Measurements from ENCODE around the gene ALK. TPM values are rescaled to one million over a fixed set of nuclear protein-coding genes. Genes with fewer than 3 reads are reported as not detected.

The ALK gene
- polyA plus RNA-seq, 3 donors, result not detected

DNA sequence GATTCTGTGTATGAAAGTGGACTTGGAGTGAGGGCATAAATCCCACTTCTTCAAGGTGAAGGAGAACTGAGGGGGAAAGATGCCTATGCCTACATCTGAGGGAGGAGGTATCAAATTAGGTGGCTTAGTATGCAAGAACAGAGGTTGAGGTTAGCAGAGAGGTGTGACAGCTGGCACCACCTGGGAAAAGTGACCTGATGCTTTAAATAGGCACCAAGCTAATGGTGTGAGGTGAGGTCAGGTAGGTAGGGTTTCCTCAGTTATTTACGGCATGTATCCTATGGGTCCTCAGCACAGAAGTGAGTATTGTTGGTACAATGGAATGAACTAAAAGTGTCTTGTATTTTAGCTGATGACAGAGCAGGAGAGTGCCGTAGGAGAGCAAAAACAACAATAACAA lies 439.0 kb downstream of the ALK start:
- Histone ChIP-seq H3K4me2 (replicated peaks; ENCODE audit: extremely low read depth, low read length, poor library complexity, severe bottlenecking) (no peak overlapping the region), H2AFZ (ENCODE audit: insufficient read depth, low read depth, low read length, poor library complexity, severe bottlenecking) (no peak overlapping the region), H3K27ac (ENCODE audit: low read depth in 1 of 2, low read length in 2 of 2) (no peak overlapping the region), H3K4me1 (ENCODE audit: control insufficient read depth in 1 of 2, insufficient read depth in 2 of 2, low read length in 2 of 2) (no peaks in the 10 kb centered on the region), H3K27me3 (ENCODE audit: control insufficient read depth in 2 of 2, insufficient read depth in 2 of 2, low read length in 2 of 2) (no peaks in the 10 kb centered on the region), H4K20me1 (ENCODE audit: insufficient read depth, low read length) (no peaks in the 10 kb centered on the region), H3K9me3 (replicated peaks in 1 of 2; ENCODE audit: control insufficient read depth in 1 of 2, insufficient read depth in 1 of 2, low read length in 2 of 2) (no peaks in the 10 kb centered on the region), H3K79me2 (ENCODE audit: insufficient read depth, low read length) (no peaks in the 10 kb centered on the region), H3K9ac (ENCODE audit: insufficient read depth, low read length, poor library complexity, severe bottlenecking) (no peak overlapping the region), H3K36me3 (replicated peaks in 1 of 2; ENCODE audit: control insufficient read depth in 1 of 2, insufficient read depth in 2 of 2, low read length in 2 of 2) (no peaks in the 10 kb centered on the region), H3K4me3 (replicated peaks in 1 of 3; ENCODE audit: low read depth in 2 of 3, low read length in 3 of 3) (no peak overlapping the region)
- no peak overlapping the region for H3K4me3 Mint-ChIP-seq
- DNase-seq, result no peak
- no CpG with 5 or more reads among the region's 2 CpGs for WGBS (ENCODE audit: insufficient coverage)
- H3K9me3 Mint-ChIP-seq, result peaks cover 0 to 3% (median 0%) of the 10 kb centered on the region in 7 donors
- H3K36me3 Mint-ChIP-seq, result no peaks in the 10 kb centered on the region
- H3K27ac Mint-ChIP-seq, result no peak overlapping the region
- H3K4me1 Mint-ChIP-seq, result peaks cover 3% of the 10 kb centered on the region
- TF ChIP-seq, protein P1, sequence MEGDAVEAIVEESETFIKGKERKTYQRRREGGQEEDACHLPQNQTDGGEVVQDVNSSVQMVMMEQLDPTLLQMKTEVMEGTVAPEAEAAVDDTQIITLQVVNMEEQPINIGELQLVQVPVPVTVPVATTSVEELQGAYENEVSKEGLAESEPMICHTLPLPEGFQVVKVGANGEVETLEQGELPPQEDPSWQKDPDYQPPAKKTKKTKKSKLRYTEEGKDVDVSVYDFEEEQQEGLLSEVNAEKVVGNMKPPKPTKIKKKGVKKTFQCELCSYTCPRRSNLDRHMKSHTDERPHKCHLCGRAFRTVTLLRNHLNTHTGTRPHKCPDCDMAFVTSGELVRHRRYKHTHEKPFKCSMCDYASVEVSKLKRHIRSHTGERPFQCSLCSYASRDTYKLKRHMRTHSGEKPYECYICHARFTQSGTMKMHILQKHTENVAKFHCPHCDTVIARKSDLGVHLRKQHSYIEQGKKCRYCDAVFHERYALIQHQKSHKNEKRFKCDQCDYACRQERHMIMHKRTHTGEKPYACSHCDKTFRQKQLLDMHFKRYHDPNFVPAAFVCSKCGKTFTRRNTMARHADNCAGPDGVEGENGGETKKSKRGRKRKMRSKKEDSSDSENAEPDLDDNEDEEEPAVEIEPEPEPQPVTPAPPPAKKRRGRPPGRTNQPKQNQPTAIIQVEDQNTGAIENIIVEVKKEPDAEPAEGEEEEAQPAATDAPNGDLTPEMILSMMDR (IDR thresholded peaks at IDR 0.05), result no peak
- H3K27me3 Mint-ChIP-seq (ENCODE audit: low read depth in 3 of 3), result peaks cover 0 to 5% (median 0%) of the 10 kb centered on the region in 3 donors
- intact Hi-C loops (cut with micrococcal nuclease), result no loop called here

DNA sequence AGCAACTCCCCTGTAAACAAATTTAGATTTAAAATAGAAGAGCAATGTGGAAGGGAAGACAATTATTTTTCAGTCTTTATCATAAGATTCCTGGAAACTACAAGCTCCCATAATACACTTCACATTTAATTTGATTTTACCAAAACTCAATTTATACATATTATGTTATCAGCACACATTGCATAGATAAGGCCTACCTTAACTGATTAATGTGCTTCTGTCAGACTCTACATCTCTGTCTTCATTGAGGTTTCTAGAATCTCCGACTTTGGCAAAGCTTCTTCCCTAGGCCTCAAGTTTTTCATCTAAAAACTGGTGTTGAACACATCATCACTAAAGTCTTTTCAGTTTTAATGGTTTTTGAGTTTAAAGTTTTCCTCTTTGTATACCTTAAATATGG lies 440.1 kb downstream of the ALK start:
- no peak overlapping the region for H3K27ac Mint-ChIP-seq

More for the DNA sequence above, 440.1 kb downstream of the ALK start:
- H3K9ac ChIP-seq (ENCODE audit: insufficient read depth, low read length, poor library complexity, severe bottlenecking), result no peak overlapping the region
- H3K27me3 Mint-ChIP-seq (ENCODE audit: low read depth in 3 of 3), result peaks cover 0 to 5% (median 0%) of the 10 kb centered on the region in 3 donors
- H3K4me2 ChIP-seq (replicated peaks; ENCODE audit: extremely low read depth, low read length, poor library complexity, severe bottlenecking), result no peak overlapping the region
- no peak for DNase-seq
- TF ChIP-seq, protein P1 (IDR thresholded peaks at IDR 0.05), result no peak
- no peaks in the 10 kb centered on the region for H3K36me3 Mint-ChIP-seq
- no peak overlapping the region for H2AFZ ChIP-seq (ENCODE audit: insufficient read depth, low read depth, low read length, poor library complexity, severe bottlenecking)
- no peaks in the 10 kb centered on the region for H3K4me1 ChIP-seq (ENCODE audit: control insufficient read depth in 1 of 2, insufficient read depth in 2 of 2, low read length in 2 of 2)
- no CpG with 5 or more reads among the region's 1 CpG for WGBS (ENCODE audit: insufficient coverage)
- H3K36me3 ChIP-seq (replicated peaks in 1 of 2; ENCODE audit: control insufficient read depth in 1 of 2, insufficient read depth in 2 of 2, low read length in 2 of 2), result no peaks in the 10 kb centered on the region
- H3K27ac ChIP-seq (ENCODE audit: low read depth in 1 of 2, low read length in 2 of 2), result no peak overlapping the region
- intact Hi-C loops (cut with micrococcal nuclease), result no loop called here
- H3K27me3 ChIP-seq (ENCODE audit: control insufficient read depth in 2 of 2, insufficient read depth in 2 of 2, low read length in 2 of 2), result no peaks in the 10 kb centered on the region
- peaks cover 3% of the 10 kb centered on the region for H3K4me1 Mint-ChIP-seq
- no peaks in the 10 kb centered on the region for H3K79me2 ChIP-seq (ENCODE audit: insufficient read depth, low read length)
- H3K9me3 Mint-ChIP-seq, result peaks cover 0 to 3% (median 0%) of the 10 kb centered on the region in 7 donors
- H3K4me3 ChIP-seq (replicated peaks in 1 of 3; ENCODE audit: low read depth in 2 of 3, low read length in 3 of 3), result no peak overlapping the region
- H3K9me3 ChIP-seq (replicated peaks in 1 of 2; ENCODE audit: control insufficient read depth in 1 of 2, insufficient read depth in 1 of 2, low read length in 2 of 2), result no peaks in the 10 kb centered on the region
- no peak overlapping the region for H3K4me3 Mint-ChIP-seq
- H4K20me1 ChIP-seq (ENCODE audit: insufficient read depth, low read length), result no peaks in the 10 kb centered on the region

All from CD14-positive monocyte (primary cell).